ENCODE results near the gene CAVIN4. TPM values are rescaled to one million over a fixed set of nuclear protein-coding genes. Genes with fewer than 3 reads are reported as not detected.

The CAVIN4 gene
- total and polyA plus RNA-seq, 9 of the 15 experiments (the other 6 are each of a cell fraction or from before 2014, with no cell fraction given), result 0.06 to 0.29 (median 0.18) TPM

- TF ChIP-seq CHD7 (IDR thresholded peaks at IDR 0.05; ENCODE audit: low read depth, low read length) (no peak), ZNF584 (CRISPR knock-in tag; IDR thresholded peaks at IDR 0.05; ENCODE audit: low read depth) (no peak)
Observed at GRCh38 chr9:100555471-100555870, 22.4 kb upstream of the CAVIN4 start (continued).
